ENCODE results near the gene NINL.

Gene NINL

DNA sequence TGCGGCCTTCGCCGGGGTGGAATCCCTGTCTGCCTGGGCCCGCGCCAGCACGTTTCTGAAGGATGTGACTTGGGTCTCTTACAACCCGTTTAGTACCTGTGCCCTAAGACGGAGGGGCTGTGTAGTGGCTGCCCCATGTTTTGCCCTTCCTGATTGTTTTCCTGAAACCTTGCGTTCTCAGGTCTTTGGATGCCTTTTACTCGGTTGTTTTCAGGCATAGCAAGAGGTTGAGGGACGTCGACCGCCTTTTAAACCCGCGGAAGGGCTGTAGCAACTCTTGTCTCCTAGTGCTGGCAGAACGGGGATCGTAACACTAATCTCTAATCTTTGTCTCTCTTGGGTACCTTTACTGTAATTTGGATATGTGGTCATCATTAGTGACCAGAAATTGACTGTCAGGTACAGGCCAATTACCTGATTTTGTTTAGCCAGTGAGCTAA, 39.2 kb upstream of the NINL start:
- H3K27me3 ChIP-seq (replicated peaks), result no peaks in the 10 kb centered on the region
- H3K27ac ChIP-seq, result peak overlapping the region; percentile 85

DNA sequence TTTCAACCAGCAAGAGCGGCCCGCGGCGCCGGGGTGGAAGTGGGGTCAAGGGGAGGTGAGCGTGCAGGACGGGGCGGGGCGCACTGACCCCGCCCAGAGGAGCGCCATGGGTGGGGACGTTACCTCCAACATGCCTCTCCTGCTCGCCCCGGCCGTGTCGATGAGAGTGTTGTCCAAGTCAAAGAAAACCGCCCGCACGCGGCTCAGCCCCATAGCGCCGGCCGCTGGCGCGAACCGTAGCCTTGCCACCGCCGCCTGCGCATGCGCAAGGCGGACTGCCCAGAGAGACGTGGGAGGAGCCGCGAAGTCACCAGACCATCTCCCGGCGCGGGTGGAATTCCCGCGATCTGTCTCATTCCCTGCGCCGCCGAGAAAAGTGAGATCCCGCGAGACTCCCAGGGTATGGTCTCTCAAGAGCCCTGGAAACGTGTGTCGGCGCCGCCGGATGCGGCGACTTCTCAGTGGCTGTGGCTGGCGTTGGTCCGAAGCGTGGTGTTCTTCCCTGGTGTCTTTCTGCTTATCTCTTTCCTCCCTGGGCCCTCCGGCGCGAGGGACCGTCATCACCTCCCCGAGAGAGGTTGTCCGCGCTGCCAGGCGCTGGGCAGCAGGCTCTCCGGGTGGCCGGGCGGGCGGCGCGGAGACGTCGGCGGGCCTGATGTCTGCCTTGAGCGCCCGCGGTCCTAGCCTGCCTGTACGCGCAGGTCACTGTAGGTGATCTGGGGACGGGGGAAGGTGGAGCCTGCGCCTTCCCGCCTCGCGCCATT, 38.6 kb upstream of the NINL start, which contains the start of gene NANP:
NANP (minus strand) TSS at position 279 of the 764 bp plus-strand sequence; CDS start at position 213, 66 bp downstream.
- H3K27ac ChIP-seq, result peak within 1 kb of the TSS; percentile 85
- peak; percentile 99 for DNase-seq
- no peaks in the 10 kb centered on the region for H3K36me3 ChIP-seq (replicated peaks)
- peak within 1 kb of the TSS; percentile 87 for H3K4me3 ChIP-seq (ENCODE audit: low read depth, low read length)
- in situ Hi-C loops (cut with HindIII; ENCODE audit: low pct_ligation_motif_present, low sequenced_read_pairs), result no loop called here
- H3K27me3 ChIP-seq (replicated peaks), result no peaks in the 10 kb centered on the region
- TF ChIP-seq, protein P1, sequence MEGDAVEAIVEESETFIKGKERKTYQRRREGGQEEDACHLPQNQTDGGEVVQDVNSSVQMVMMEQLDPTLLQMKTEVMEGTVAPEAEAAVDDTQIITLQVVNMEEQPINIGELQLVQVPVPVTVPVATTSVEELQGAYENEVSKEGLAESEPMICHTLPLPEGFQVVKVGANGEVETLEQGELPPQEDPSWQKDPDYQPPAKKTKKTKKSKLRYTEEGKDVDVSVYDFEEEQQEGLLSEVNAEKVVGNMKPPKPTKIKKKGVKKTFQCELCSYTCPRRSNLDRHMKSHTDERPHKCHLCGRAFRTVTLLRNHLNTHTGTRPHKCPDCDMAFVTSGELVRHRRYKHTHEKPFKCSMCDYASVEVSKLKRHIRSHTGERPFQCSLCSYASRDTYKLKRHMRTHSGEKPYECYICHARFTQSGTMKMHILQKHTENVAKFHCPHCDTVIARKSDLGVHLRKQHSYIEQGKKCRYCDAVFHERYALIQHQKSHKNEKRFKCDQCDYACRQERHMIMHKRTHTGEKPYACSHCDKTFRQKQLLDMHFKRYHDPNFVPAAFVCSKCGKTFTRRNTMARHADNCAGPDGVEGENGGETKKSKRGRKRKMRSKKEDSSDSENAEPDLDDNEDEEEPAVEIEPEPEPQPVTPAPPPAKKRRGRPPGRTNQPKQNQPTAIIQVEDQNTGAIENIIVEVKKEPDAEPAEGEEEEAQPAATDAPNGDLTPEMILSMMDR (IDR thresholded peaks at IDR 0.05; ENCODE audit: low read depth, low read length, missing control alignments), result no peak

More for the DNA sequence above, 39.2 kb upstream of the NINL start:
- Histone ChIP-seq H3K4me3 (ENCODE audit: low read depth, low read length) (peak overlapping the region; percentile 87), H3K36me3 (replicated peaks) (no peaks in the 10 kb centered on the region)
- TF ChIP-seq, protein P1 (IDR thresholded peaks at IDR 0.05; ENCODE audit: low read depth, low read length, missing control alignments), result no peak
- in situ Hi-C loops (cut with HindIII; ENCODE audit: low pct_ligation_motif_present, low sequenced_read_pairs), result no loop called here
- no peak for DNase-seq

DNA sequence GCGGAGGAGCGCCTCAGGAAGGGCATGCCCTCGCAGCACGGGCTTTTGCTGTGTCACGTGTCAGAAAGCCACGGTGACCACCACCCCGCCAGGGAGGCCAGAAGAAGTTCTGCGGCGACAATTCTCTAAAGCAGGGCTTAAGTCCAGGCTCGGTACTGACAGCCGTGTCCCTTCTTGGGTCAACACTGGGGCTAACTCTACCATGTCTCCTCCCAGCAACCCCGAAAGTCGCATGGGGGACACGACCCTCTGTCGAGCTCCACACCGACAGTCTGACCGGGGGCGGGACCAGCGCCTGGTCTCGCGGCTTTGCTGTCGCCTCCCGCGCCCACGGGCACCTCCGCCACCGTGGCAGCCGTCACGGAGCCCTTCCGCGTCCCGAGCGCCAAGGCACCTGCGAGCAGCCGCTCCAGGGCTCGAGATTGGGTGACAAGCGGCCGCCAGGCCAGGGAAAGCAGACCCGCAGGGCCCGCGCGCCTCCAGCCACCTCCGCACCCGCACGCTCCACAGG, 37.9 kb upstream of the NINL start:
- peak; percentile 13 for DNase-seq
- no peaks in the 10 kb centered on the region for H3K36me3 ChIP-seq (replicated peaks)
- TF ChIP-seq, protein P1 (IDR thresholded peaks at IDR 0.05; ENCODE audit: low read depth, low read length, missing control alignments), result no peak
- H3K27ac ChIP-seq, result peak overlapping the region; percentile 85
- no peaks in the 10 kb centered on the region for H3K27me3 ChIP-seq (replicated peaks)
- in situ Hi-C loops (cut with HindIII; ENCODE audit: low pct_ligation_motif_present, low sequenced_read_pairs), result no loop called here
- H3K4me3 ChIP-seq (ENCODE audit: low read depth, low read length), result peak overlapping the region; percentile 87

DNA sequence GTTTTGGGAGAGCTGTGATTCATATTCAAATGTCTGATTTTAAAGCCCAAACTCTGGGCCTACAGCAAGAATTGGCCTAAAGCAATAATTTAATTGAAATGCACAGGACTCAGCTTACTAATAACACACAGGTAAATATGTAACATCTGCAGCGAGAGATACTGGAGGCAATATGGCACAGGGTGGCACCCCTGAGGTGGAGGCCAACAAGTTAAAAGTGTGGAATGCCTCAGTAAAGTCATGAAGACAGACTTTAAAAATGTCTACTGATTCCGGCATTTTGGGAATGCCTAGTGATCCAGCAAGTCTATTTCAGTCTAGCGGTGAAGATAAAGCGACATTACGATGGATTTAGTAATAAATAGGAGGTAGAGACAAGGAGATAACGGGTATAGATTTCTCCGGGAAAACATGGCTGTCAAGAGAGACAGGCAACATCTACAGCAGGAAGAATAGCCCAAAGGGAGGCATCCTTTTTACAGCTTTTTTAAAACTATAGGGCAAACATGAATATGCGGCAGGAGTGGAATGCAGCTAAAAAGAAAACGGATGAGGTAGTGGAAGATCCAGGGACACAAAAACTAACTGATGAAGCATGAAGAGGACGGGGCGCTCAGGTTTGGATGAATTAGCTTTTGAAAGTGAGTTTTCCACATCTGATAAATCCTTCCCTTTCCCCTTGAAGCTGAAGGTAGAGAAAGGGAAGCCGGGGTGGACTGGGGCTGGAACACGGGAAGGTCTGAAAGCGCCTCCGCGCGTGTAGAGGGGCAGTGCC, 37.3 kb upstream of the NINL start:
- Histone ChIP-seq H3K4me3 (ENCODE audit: low read depth, low read length) (peak overlapping the region; percentile 87), H3K36me3 (replicated peaks) (no peaks in the 10 kb centered on the region), H3K27me3 (replicated peaks) (no peaks in the 10 kb centered on the region), H3K27ac (peak overlapping the region; percentile 85)
- no peak for DNase-seq
- TF ChIP-seq, protein P1 (IDR thresholded peaks at IDR 0.05; ENCODE audit: low read depth, low read length, missing control alignments), result no peak
- in situ Hi-C loops (cut with HindIII; ENCODE audit: low pct_ligation_motif_present, low sequenced_read_pairs), result no loop called here

DNA sequence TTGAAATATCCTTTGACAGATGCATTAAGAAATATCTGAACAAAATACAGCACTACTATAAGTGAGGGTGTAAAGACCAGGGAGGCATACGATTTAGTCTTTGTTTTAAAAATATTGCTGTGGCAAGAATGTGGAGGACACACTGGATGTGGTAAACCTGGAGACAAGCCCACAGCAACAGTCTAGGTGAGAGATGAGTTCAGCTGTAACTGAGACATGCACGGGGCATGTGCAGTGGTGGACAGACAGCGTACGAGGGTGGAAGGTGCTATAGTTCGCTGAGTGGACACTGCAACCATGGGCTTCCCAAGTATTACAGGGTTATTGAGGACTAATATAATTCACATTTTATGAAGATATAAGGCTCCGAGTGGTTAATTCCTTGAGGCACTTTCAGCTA, 36.7 kb upstream of the NINL start:
- TF ChIP-seq, protein P1 (IDR thresholded peaks at IDR 0.05; ENCODE audit: low read depth, low read length, missing control alignments), result no peak
- Histone ChIP-seq H3K27ac (no peak overlapping the region), H3K4me3 (ENCODE audit: low read depth, low read length) (no peak overlapping the region), H3K27me3 (replicated peaks) (no peaks in the 10 kb centered on the region), H3K36me3 (replicated peaks) (no peaks in the 10 kb centered on the region)
- in situ Hi-C loops (cut with HindIII; ENCODE audit: low pct_ligation_motif_present, low sequenced_read_pairs), result no loop called here
- DNase-seq, result no peak

Data from brain microvascular endothelial cell (primary cell).